ENCODE measurements around the gene FAIM.

FAIM gene

GRCh38 chr3:138678874-138679392 lies 70.4 kb downstream of the FAIM start:
- TF ChIP-seq CTCF (IDR thresholded peaks at IDR 0.05): no peak

- no peak for TF ChIP-seq CTCF (IDR thresholded peaks at IDR 0.05)
Observed at GRCh38 chr3:138681463-138682220, 73.1 kb downstream of the FAIM start.

- TF ChIP-seq CTCF (IDR thresholded peaks at IDR 0.05): no peak
Observed at GRCh38 chr3:138682648-138683047, 74.1 kb downstream of the FAIM start.

Measured in LNCAP (cell line).